GM03348 (cell line): ENCODE data around the gene CYB5A.
A peak's percentile ranks its signal among the peaks of the same experiment; 100 is the strongest.
"Not testable (repeated sequence)": the region's sequence is repeated elsewhere in the genome, so short reads cannot be mapped to it uniquely, and the experiment has no call there.

Experiments used
- DNase-seq: peaks from one replicate; pipeline ENCODE4 v3.0.0; 2012; ENCODE audit warnings: low spot score

Gene CYB5A, protein sequence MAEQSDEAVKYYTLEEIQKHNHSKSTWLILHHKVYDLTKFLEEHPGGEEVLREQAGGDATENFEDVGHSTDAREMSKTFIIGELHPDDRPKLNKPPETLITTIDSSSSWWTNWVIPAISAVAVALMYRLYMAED

GRCh38 chr18:74291771-74292540 is at the start of gene CYB5A:
CYB5A (minus strand) TSS chr18:74291963; CDS start chr18:74291875, 88 bp downstream.
- peak; percentile 100 for DNase-seq

- DNase-seq, result no peak
Measured at GRCh38 chr18:74337912-74338309, 46.1 kb upstream of the CYB5A start.

DNA sequence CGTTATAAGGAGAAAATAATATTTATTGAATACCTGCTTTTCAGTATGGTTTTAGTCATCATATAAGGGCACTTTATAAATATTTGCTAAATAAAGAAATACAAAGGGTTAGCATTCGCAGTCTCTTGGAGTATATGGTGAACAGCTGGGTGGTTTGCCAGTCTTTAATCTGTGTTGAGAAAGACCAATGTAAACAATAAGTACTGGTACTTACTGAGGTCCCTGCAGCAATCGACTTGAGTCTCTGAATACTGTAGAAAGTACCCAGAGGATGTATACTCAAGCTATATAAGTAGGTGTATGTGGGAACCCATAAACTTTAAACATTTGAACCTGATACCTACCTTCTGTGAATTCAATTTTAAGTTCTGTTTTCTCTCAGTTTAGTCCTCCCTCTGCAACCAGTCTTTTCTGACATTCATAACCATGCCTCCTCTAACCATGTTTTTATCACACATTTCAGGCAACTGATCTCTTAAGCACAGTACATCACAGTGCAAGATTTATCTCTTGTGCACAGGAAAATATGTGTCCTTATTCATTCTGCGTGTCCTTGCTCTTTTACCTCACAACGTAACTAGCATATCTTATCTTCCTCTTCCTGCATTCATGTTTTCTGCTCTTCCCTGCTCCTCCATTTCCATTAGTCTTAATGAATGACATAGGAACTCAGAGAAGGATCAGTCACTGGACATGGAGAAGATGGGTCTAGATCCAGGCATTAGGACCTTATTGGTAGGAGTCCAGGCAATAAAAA is 45.6 kb upstream of the CYB5A start:
- no peak for DNase-seq

DNA sequence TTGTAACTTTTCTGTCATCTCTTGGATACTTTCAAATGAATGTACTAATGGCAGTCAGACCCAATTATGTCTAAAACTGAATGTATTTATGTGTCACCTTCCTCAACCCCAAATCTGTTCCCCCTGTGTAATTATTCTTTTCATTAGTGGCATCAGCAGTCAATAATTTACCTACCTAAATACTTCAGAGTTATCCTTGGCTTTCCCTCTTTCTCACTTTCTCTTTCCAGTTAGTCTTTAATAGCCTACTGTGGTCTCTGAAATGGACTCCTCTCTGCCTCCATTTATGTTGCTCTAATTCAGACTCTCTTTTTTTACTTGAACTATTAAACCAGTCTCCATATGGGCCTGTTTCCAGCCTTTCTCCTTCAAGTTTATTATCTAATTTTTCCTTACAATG is 44.9 kb upstream of the CYB5A start:
- DNase-seq, result no peak

DNA sequence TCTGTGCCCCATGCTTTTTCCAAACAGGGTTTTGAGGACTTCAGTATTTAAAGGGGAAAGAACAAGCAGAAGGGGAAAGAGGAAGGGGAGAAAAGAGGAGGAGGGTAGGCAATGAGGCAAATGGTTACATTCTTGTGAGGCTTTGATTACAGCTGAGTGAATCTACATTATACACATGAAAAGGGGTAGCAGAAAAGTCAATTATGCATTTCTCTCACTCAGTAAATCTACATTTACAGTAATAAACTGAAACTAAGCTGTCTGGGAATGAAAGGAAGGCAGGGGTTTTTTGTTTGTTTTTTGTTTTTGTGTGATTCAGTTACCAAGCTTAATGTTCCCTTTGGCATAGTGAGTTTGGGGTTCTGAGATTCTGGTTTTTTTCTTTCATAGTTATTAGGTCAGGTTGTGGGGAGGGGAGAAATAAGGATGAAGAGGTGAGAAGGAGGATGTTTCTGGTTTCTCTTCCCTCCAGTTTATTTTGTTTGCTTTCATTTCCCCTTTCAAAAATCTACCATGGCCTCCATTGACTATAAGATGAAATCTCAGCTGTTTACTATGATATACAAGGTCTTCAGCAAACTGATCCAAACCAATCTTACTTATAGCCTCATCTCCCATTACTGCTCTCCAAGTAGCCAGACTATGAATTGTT is 42.6 kb upstream of the CYB5A start:
- no peak for DNase-seq

DNA sequence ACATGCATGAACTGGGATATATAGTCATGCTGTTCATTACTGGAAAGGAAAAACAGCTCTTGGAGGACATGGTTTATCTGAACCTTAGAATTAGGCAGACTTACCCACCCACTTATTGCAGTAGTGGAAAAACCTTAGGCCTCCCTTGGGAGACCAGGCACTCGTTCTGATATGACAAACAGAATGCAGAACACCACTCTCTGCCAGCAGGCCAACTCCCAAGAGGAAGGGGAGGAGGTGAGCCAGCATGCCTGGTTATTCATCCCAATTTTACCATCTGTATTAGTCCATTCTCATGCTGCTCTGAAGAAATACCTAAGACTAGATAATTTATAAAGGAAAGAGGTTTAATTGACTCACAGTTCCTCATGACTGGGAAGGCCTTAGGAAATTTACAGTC is 41.3 kb upstream of the CYB5A start:
- DNase-seq, result peak; percentile 13

- peak; percentile 44 for DNase-seq
Measured at GRCh38 chr18:74331404-74331803, 39.6 kb upstream of the CYB5A start.

DNA sequence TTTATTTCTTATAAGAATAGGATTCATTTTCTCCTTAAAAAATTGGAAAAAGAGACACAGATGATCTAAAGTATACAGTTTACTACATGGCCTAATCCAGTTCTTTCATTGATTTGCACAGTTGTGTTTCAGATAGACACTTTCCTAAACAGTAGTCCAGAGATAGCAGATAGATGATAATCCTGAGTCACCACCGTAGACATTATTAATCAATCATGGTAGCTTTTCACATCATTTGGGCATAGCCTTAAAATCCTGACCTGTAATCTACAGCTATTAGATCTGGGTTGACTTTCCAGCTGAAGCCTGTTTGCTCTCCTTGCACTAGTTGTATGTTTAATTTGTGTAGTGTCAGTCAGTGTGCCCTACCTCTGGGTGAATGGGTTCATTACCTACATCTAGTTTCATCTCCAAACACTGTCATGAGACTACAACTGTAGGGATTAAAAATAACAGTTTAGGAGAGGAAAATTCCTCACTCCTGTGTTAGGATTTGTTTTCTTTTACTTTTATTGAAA is 38.0 kb upstream of the CYB5A start:
- no peak for DNase-seq

GRCh38 chr18:74328206-74328605 is 36.4 kb upstream of the CYB5A start:
- no peak for DNase-seq

GRCh38 chr18:74326791-74327190 is 35.0 kb upstream of the CYB5A start:
- not testable (repeated sequence) for DNase-seq

GRCh38 chr18:74326231-74326630 is 34.5 kb upstream of the CYB5A start:
- no peak for DNase-seq

DNA sequence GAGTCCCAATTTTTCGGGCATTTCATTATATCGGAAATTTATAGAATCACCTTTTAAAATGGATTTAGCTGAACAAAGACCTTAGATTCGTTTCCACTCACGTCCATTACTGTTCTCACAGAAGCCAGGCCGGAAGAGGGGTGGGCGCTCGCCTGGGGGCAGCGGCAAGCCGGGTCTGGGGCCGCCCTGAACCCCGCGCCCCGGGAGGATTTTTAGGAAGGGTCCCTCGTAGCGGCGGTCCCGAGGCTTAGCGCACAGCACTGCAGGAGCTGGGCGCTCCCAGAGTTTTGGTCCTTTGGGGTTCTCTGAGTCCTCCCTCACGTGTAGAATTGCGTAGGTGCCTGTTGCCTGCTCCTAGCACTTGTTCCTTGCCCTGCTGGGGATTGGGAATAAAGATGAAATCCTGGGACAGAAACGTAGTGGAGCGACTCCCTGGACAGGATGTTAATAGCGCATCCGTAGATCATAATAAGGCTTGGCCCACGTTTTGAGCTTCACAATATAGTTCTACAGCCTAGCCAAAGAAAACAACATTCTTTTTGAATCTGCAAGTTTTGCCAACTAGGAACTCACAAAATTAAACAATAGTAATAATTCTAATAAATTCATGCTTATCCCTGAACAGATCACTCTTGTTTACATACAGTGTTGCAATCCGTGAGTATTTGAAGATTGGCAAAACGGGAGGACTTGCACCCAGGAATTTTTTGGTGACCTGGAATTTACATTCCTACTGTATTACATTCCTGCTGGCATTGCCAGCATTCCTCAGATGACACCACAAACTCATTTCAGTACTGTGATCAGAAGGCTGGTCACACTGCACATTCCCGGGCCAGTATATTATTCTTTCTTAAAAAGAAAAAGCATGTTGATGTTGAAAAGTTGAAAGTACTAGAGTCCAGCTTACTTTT is 24.8 kb upstream of the CYB5A start:
- DNase-seq, result peak; percentile 83

GRCh38 chr18:74315464-74316256 is 23.9 kb upstream of the CYB5A start, which contains the start of gene C18orf63:
C18orf63 (plus strand) TSS chr18:74315839; CDS start chr18:74317866, 2,027 bp downstream.
- no peak for DNase-seq

DNA sequence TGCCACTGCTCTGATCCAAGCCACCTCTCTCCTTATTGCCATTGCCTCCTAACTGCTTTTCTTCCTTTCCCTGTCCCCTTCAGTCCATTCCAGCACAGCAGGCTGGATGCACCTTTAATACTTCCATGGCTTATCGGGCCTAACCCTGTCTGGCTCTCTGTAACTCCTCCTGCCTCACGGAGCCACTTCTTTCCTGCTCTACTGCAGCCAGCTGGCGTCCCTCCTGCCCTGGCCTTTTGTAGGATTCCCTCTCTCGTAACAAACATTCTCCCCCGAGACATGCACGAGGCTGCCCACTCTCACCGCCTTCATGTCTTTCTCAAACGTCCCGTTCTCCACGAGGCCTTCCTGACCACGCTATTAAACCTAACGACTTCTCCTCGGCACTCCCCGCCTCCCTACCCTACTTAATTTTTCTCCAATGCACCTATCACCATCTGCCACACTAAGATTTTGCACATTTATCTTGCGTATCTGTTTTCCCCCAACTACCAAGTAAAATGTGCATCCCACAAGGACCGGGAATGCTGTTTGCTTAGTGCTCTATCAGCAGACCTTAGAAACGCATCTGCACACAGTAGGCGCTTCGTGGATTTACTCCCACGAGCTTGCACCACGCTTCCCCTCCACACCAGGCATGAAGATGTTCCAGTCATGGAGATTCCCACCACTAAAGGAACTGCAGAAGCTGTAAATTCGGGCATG is 23.1 kb upstream of the CYB5A start:
- no peak for DNase-seq

- no peak for DNase-seq
Measured at GRCh38 chr18:74311000-74311399, 19.2 kb upstream of the CYB5A start.

DNA sequence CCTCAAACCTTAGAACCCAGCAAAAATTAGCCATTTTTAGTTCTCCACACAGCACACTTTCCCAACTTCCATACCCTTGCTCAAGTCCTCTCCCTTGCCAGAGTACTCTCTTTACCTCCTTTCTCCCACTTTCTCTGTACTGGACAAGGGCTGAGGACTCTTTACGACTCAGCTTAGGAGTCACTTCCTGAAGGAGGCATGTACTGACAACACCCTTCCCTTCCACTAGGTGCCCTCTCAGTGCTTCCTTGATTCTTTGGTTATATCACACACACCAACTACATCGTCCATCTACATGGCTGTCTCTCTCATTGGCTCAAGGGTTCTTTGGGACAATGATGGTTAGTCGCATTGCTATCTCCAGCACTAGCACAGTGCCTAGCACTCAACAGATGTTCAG is 18.6 kb upstream of the CYB5A start:
- peak; percentile 52 for DNase-seq

GRCh38 chr18:74303936-74304335 is 12.2 kb upstream of the CYB5A start:
- DNase-seq, result no peak

DNA sequence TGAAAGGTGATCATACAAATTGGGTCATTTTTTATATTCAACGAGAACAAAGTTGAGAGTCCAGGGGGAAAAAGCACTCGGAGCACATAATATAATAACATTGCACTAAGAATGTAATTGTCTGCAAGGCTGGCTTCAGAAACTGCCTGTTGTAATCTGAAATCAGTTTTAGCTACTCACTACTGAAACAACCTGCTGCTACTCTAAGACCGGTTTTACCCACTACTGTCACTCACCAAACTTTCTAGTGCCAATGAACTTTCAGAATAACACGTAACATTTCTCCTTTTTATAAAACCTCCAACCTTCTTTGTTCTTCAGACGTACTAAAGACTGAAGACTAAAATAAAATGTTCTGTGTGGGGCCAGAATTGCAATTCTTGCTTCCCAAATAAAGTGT is 11.5 kb upstream of the CYB5A start:
- DNase-seq, result no peak

DNA sequence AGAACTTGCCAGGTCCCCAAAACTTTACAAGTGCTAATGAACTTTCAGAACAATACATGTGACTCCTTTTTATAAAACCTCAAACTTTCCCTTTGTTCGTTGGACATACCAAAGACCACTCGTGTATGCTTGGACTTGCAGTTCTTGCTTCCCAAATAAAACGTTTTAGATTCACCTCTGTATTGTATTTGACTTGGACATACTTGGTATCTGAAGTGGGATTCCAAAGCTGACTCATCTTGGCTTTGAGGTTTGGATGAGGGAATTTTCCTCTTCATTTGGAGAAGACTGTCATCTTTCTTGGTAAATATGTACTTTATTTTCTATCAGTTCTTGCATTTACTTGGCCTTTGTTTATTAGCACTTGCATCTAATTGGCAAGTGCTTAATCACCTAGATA is 8.0 kb upstream of the CYB5A start:
- DNase-seq, result no peak

- DNase-seq, result no peak
Measured at GRCh38 chr18:74299162-74299561, 7.4 kb upstream of the CYB5A start.
